GM18907 (cell line): ENCODE results near the gene CASZ1.

Experiments used
- ATAC-seq: cut with Tn5 transposase; IDR thresholded peaks from one replicate; pipeline ENCODE4 v1.9.1; 2021; ENCODE audit warnings: mild to moderate bottlenecking, moderate library complexity; ENCODE audit not compliant: unreplicated experiment

CASZ1 gene

DNA sequence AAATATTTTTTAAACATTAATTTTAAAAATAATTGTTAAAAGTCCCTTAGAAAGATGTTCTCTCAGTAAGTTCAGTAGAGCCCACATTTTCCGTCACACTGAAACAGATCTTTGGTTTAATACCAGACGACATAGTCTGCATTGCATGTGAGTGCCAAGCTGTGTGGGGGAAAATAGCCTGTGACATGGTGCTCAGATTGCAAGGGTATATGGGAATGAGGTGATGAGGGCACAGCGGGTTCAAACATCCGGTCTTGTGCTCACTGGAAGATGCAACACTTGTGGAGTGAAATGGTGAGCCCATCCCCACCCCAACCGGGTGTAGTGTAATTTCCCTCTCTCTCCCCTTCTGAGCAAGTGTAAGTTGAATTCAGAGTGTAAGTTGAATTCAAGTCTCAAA lies 207.4 kb downstream of the CASZ1 start:
- no peak for ATAC-seq

- ATAC-seq: no peak
Measured at GRCh38 chr1:10588640-10589039, 207.8 kb downstream of the CASZ1 start.
